ENCODE data around the gene GASK1A.

DNA sequence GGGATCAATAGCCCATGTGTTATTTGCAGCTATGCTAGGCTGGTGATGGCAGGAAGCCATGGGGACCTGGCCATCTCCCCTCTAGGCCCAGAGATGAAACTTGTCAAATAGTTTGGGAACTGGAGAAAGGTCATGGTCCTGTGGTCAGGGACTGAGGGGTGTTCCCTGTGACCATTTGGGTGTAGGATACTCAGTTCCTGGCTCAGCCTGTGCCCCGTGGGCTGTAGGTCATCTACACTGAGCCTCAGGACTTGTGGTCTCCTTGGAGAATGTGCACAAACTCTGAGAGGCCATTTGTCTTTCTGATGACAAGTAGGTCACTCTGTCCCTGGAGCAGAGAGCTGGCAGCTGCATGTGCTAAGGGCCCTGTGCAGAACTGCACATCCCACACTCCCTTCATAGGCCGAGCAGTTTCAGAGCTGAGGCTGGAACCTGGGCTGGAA is 17.5 kb downstream of the GASK1A start:
- no peak for TF ChIP-seq CTCF (IDR thresholded peaks at IDR 0.05; ENCODE audit: control extremely low read depth in 1 of 3, insufficient read depth in 1 of 3, low read depth in 1 of 3, low read length in 3 of 3)
- no peak for TF ChIP-seq NANOG (IDR thresholded peaks at IDR 0.05; ENCODE audit: insufficient read depth, low read depth, low read length, poor library complexity, severe bottlenecking)
